Stimulated activated CD4-positive, alpha-beta T cell treated with anti-CD3 and anti-CD28 coated beads, Interleukin-12 subunit alpha, Interleukin-12 subunit beta, amount 100 ng/mL, for 48 hours (primary cell): ENCODE measurements around the gene LPIN1.
A peak's percentile ranks its signal among the peaks of the same experiment; 100 is the strongest.

Source experiments
- DNase-seq, 3 donors: peaks; one replicate each; pipeline ENCODE4 v3.0.0-alpha.2; 2020; ENCODE audit warnings: low read depth in 2 of 3, low spot score in 1 of 3

LPIN1 gene

GRCh38 chr2:11863513-11864328 lies 117.3 kb downstream of the LPIN1 start:
- peak; percentile 46 to 67 (median 56) for DNase-seq

GRCh38 chr2:11864724-11865123 lies 118.3 kb downstream of the LPIN1 start:
- DNase-seq: no peak

- DNase-seq: no peak
These were observed 118.9 kb downstream of the LPIN1 start for GRCh38 chr2:11865378-11865777.

- no peak for DNase-seq
These were observed 119.4 kb downstream of the LPIN1 start for GRCh38 chr2:11865805-11866204.

GRCh38 chr2:11866358-11867335 lies 120.2 kb downstream of the LPIN1 start:
- no peak for DNase-seq

GRCh38 chr2:11867926-11868325 lies 121.5 kb downstream of the LPIN1 start:
- no peak for DNase-seq

- no peak for DNase-seq
These were observed 123.1 kb downstream of the LPIN1 start for GRCh38 chr2:11869391-11869991.

- DNase-seq: no peak
These were observed 123.6 kb downstream of the LPIN1 start for GRCh38 chr2:11870064-11870463.

- no peak for DNase-seq
These were observed 124.2 kb downstream of the LPIN1 start for GRCh38 chr2:11870584-11870983.

GRCh38 chr2:11871421-11871820 lies 125.0 kb downstream of the LPIN1 start:
- DNase-seq: no peak

GRCh38 chr2:11872247-11872947 lies 126.0 kb downstream of the LPIN1 start:
- no peak for DNase-seq

- no peak for DNase-seq
These were observed 126.5 kb downstream of the LPIN1 start for GRCh38 chr2:11872948-11873269.

- no peak for DNase-seq
These were observed 127.1 kb downstream of the LPIN1 start for GRCh38 chr2:11873356-11874154.

- DNase-seq: no peak
These were observed 128.4 kb downstream of the LPIN1 start for GRCh38 chr2:11874861-11875260.

- no peak for DNase-seq
These were observed 129.0 kb downstream of the LPIN1 start for GRCh38 chr2:11875481-11875880.

GRCh38 chr2:11876436-11876835 lies 130.0 kb downstream of the LPIN1 start:
- DNase-seq: no peak

GRCh38 chr2:11876889-11877288 lies 130.5 kb downstream of the LPIN1 start:
- DNase-seq: no peak
